WTC11 (cell line): ENCODE data around the gene RASL10A. TPM values are rescaled to one million over a fixed set of nuclear protein-coding genes. Genes with fewer than 3 reads are reported as not detected.

ENCODE experiments used
- ATAC-seq: fragments of 200-7000 bp; cut with Tn5 transposase; 2 replicates; pipeline ENCODE4 v1.10.0; 2021; ENCODE audit warnings: mild to moderate bottlenecking, moderate library complexity
- CTCF ChIA-PET: fragments of 300-600 bp; sonication (Branson Sonifier 250); formaldehyde crosslinking; loops from one replicate; lab custom pipeline; 2021; ENCODE audit warnings: antibody characterized with exemption; lab: Charles Lee
- POLR2A ChIA-PET: fragments of 350-600 bp; sonication (Branson Sonifier 250); formaldehyde crosslinking; loops from one replicate; lab custom pipeline; 2021; ENCODE audit warnings: antibody characterized with exemption; lab: Charles Lee
- DNase-seq: peaks from one replicate; pipeline ENCODE4 v3.0.0; 2021; ENCODE audit warnings: low spot score
- H3K27ac Mint-ChIP-seq: 2 replicates; pipeline ENCODE4 v1.8.0; 2021; ENCODE audit warnings: mixed read lengths
- H3K27me3 Mint-ChIP-seq: 2 replicates; pipeline ENCODE4 v1.8.0; 2021; ENCODE audit warnings: low read depth, mild to moderate bottlenecking, moderate library complexity, mixed read lengths
- H3K36me3 Mint-ChIP-seq: 2 replicates; pipeline ENCODE4 v1.8.0; 2021; ENCODE audit warnings: mixed read lengths
- H3K4me1 Mint-ChIP-seq: 2 replicates; pipeline ENCODE4 v1.8.0; 2022; ENCODE audit warnings: mixed read lengths
- H3K4me3 Mint-ChIP-seq: 2 replicates; pipeline ENCODE4 v1.8.0; 2021; ENCODE audit warnings: mild to moderate bottlenecking, moderate library complexity, mixed read lengths
- H3K9me3 Mint-ChIP-seq: 2 replicates; pipeline ENCODE4 v1.8.0; 2021; ENCODE audit warnings: mixed read lengths
- ESRRA ChIP-seq: sonication (generic); formaldehyde crosslinking; IDR thresholded peaks from 2 replicates; pipeline ENCODE4 v1.8.1; 2022; ENCODE audit warnings: mild to moderate bottlenecking, missing genetic modification reagents, borderline replicate concordance
- IRF2 ChIP-seq: sonication (generic); formaldehyde crosslinking; IDR thresholded peaks from 2 replicates; pipeline ENCODE4 v1.8.0; 2022; ENCODE audit warnings: low read depth, missing genetic modification reagents, borderline replicate concordance
- NFATC4 ChIP-seq: fragments of 250-450 bp; sonication (Bioruptor Pico); IDR thresholded peaks from 2 replicates; pipeline ENCODE4 v1.9.0; 2021; ENCODE audit warnings: mild to moderate bottlenecking
- TP53 ChIP-seq: sonication (generic); formaldehyde crosslinking; IDR thresholded peaks from 2 replicates; pipeline ENCODE4 v1.8.1; 2023; ENCODE audit warnings: mild to moderate bottlenecking, missing genetic modification reagents
- total RNA-seq: library from RNA; stranded (reverse); gene quantifications from 3 replicates; pipeline ENCODE4 v1.2.3, GENCODE V29; 2021
- TF ChIP-seq, protein P1 (sequence below): fragments of 250-450 bp; sonication (Bioruptor Pico); IDR thresholded peaks from 2 replicates; pipeline ENCODE4 v1.9.0; 2021; ENCODE audit warnings: mild to moderate bottlenecking
- TF ChIP-seq, protein P2 (sequence below): sonication (generic); formaldehyde crosslinking; conservative IDR thresholded peaks from 2 replicates; pipeline ENCODE4 v1.8.1; 2022; ENCODE audit warnings: mild to moderate bottlenecking, missing genetic modification reagents
- TF ChIP-seq, protein P3 (sequence below): sonication (generic); formaldehyde crosslinking; IDR thresholded peaks from 2 replicates; pipeline ENCODE4 v1.8.0; 2022; ENCODE audit warnings: mild to moderate bottlenecking, missing genetic modification reagents
- TF ChIP-seq, protein P4 (sequence below): fragments of 200-600 bp; IDR thresholded peaks from 2 replicates; pipeline ENCODE4 v1.8.0; 2022; ENCODE audit warnings: antibody characterized with exemption
- TF ChIP-seq, protein P5 (sequence below): sonication (generic); formaldehyde crosslinking; IDR thresholded peaks from 2 replicates; pipeline ENCODE4 v1.8.0; 2022; ENCODE audit warnings: mild to moderate bottlenecking, missing genetic modification reagents
- TF ChIP-seq, protein P6 (sequence below): sonication (generic); formaldehyde crosslinking; IDR thresholded peaks from 2 replicates; pipeline ENCODE4 v1.8.1; 2022; ENCODE audit warnings: mild to moderate bottlenecking, missing genetic modification reagents, moderate library complexity, borderline replicate concordance
- TF ChIP-seq, protein P7 (sequence below): fragments of 250-450 bp; sonication (Bioruptor Pico); IDR thresholded peaks from 2 replicates; pipeline ENCODE4 v1.9.0; 2021; ENCODE audit warnings: mild to moderate bottlenecking
- TF ChIP-seq, protein P8 (sequence below): sonication (generic); formaldehyde crosslinking; IDR thresholded peaks from 2 replicates; pipeline ENCODE4 v1.8.0; 2022; ENCODE audit warnings: missing genetic modification reagents

Gene RASL10A
- total RNA-seq, 1 experiment from 2014 or later, result 1.6 TPM

DNA sequence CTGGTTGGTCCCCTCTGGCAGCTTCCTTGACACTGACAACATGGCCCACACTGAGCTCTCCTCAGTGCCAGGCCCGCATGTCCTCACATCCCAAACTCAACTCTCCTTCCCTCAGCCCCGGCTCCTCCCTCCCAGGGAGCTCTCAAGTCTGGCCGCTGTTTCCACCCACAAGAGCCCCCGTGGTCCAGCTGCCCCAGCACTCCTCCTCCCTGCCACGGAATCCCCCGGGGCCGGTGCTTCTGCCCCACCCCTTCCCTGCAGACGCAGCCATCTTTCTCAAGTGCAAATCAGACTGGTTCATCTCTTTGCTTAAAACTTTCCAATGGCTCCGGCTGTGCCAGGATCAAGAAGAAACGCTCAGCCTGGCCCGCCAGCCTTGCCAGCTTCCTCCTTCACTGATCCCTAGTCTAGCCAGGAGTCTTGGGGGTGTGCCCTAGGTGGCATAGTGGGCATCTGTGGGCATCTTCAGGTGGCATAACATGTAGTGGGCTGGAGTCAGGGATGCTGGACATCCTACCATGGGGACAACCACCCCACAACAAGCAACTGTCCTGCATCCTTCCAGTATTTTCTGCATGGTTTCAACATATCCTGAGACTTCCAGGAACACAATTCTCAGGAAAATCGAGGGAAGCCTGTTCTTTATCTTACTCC lies 22.3 kb upstream of the RASL10A start (continued):
- TF ChIP-seq, protein P1, sequence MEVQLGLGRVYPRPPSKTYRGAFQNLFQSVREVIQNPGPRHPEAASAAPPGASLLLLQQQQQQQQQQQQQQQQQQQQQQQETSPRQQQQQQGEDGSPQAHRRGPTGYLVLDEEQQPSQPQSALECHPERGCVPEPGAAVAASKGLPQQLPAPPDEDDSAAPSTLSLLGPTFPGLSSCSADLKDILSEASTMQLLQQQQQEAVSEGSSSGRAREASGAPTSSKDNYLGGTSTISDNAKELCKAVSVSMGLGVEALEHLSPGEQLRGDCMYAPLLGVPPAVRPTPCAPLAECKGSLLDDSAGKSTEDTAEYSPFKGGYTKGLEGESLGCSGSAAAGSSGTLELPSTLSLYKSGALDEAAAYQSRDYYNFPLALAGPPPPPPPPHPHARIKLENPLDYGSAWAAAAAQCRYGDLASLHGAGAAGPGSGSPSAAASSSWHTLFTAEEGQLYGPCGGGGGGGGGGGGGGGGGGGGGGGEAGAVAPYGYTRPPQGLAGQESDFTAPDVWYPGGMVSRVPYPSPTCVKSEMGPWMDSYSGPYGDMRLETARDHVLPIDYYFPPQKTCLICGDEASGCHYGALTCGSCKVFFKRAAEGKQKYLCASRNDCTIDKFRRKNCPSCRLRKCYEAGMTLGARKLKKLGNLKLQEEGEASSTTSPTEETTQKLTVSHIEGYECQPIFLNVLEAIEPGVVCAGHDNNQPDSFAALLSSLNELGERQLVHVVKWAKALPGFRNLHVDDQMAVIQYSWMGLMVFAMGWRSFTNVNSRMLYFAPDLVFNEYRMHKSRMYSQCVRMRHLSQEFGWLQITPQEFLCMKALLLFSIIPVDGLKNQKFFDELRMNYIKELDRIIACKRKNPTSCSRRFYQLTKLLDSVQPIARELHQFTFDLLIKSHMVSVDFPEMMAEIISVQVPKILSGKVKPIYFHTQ (CRISPR knock-in tag), result no peak
- no peak for TF ChIP-seq NFATC4 (CRISPR knock-in tag)
- no peak for TF ChIP-seq ESRRA (CRISPR knock-in tag)
- TF ChIP-seq, protein P2, sequence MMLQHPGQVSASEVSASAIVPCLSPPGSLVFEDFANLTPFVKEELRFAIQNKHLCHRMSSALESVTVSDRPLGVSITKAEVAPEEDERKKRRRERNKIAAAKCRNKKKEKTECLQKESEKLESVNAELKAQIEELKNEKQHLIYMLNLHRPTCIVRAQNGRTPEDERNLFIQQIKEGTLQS (CRISPR knock-in tag), result no peak
- no peak for TF ChIP-seq IRF2
- TF ChIP-seq, protein P3, sequence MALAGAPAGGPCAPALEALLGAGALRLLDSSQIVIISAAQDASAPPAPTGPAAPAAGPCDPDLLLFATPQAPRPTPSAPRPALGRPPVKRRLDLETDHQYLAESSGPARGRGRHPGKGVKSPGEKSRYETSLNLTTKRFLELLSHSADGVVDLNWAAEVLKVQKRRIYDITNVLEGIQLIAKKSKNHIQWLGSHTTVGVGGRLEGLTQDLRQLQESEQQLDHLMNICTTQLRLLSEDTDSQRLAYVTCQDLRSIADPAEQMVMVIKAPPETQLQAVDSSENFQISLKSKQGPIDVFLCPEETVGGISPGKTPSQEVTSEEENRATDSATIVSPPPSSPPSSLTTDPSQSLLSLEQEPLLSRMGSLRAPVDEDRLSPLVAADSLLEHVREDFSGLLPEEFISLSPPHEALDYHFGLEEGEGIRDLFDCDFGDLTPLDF (CRISPR knock-in tag), result no peak
- TF ChIP-seq, protein P4, sequence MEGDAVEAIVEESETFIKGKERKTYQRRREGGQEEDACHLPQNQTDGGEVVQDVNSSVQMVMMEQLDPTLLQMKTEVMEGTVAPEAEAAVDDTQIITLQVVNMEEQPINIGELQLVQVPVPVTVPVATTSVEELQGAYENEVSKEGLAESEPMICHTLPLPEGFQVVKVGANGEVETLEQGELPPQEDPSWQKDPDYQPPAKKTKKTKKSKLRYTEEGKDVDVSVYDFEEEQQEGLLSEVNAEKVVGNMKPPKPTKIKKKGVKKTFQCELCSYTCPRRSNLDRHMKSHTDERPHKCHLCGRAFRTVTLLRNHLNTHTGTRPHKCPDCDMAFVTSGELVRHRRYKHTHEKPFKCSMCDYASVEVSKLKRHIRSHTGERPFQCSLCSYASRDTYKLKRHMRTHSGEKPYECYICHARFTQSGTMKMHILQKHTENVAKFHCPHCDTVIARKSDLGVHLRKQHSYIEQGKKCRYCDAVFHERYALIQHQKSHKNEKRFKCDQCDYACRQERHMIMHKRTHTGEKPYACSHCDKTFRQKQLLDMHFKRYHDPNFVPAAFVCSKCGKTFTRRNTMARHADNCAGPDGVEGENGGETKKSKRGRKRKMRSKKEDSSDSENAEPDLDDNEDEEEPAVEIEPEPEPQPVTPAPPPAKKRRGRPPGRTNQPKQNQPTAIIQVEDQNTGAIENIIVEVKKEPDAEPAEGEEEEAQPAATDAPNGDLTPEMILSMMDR, result no peak
- TF ChIP-seq TP53 (CRISPR knock-in tag), result no peak
- TF ChIP-seq, protein P5, sequence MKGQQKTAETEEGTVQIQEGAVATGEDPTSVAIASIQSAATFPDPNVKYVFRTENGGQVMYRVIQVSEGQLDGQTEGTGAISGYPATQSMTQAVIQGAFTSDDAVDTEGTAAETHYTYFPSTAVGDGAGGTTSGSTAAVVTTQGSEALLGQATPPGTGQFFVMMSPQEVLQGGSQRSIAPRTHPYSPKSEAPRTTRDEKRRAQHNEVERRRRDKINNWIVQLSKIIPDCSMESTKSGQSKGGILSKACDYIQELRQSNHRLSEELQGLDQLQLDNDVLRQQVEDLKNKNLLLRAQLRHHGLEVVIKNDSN (CRISPR knock-in tag), result no peak
- TF ChIP-seq, protein P6, sequence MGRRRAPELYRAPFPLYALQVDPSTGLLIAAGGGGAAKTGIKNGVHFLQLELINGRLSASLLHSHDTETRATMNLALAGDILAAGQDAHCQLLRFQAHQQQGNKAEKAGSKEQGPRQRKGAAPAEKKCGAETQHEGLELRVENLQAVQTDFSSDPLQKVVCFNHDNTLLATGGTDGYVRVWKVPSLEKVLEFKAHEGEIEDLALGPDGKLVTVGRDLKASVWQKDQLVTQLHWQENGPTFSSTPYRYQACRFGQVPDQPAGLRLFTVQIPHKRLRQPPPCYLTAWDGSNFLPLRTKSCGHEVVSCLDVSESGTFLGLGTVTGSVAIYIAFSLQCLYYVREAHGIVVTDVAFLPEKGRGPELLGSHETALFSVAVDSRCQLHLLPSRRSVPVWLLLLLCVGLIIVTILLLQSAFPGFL (CRISPR knock-in tag), result no peak

DNA sequence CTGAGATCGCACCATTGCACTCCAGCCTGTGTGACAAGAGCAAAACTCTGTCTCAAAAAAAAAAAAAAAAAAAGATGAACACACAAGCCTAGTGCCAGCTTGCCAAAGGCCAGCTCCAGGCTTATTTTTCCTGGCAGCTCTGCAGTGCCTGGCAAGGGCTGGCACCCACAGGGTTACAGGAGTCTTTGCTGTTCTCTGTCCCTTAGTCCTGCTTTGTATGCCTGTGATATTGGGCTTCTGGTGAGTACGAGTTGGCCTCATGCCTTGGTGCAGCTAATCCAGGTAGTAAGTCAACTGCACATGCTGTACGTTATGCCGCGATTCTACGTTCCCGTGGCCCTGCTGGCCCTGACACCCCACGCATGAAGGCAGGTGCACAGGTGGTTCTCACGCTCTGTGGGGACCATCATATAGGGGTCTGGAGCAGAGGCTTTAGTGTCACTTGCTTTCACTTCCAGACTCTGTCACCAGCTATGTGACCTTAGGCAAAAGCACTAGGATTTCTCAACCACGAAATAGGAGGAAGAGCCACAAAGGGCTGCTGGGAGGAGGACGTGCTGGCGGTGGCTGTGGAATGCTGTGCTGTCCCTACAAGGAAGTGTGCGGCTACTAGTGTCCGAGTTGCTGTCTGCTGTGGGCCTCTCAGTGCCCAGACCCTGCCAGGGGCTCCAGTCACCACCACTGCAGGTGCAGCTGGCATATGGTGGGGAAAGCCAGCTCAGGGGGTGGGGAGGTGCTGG lies 21.4 kb upstream of the RASL10A start:
- H3K9me3 Mint-ChIP-seq, result no peaks in the 10 kb centered on the region
- no peak overlapping the region for H3K27ac Mint-ChIP-seq

More for the DNA sequence above, 21.4 kb upstream of the RASL10A start:
- DNase-seq (no peak), ATAC-seq (no peak)
- H3K36me3 Mint-ChIP-seq, result peaks cover 39% of the 10 kb centered on the region; the same call in 1 of the 2 replicates
- POLR2A ChIA-PET, result interaction anchor here (0.6 kb wide), 1 partner anchor 41 kb away, joined by 3 read pairs; no protein-coding TSS in a partner anchor
- CTCF ChIA-PET, result interaction anchor here (0.6 to 1.0 kb wide), 2 partner anchors 9 to 56 kb away, joined by 3 read pairs; no protein-coding TSS in a partner anchor
- H3K4me3 Mint-ChIP-seq, result no peak overlapping the region
- TF ChIP-seq, protein P7, sequence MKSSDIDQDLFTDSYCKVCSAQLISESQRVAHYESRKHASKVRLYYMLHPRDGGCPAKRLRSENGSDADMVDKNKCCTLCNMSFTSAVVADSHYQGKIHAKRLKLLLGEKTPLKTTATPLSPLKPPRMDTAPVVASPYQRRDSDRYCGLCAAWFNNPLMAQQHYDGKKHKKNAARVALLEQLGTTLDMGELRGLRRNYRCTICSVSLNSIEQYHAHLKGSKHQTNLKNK (CRISPR knock-in tag), result no peak
- TF ChIP-seq, protein P8, sequence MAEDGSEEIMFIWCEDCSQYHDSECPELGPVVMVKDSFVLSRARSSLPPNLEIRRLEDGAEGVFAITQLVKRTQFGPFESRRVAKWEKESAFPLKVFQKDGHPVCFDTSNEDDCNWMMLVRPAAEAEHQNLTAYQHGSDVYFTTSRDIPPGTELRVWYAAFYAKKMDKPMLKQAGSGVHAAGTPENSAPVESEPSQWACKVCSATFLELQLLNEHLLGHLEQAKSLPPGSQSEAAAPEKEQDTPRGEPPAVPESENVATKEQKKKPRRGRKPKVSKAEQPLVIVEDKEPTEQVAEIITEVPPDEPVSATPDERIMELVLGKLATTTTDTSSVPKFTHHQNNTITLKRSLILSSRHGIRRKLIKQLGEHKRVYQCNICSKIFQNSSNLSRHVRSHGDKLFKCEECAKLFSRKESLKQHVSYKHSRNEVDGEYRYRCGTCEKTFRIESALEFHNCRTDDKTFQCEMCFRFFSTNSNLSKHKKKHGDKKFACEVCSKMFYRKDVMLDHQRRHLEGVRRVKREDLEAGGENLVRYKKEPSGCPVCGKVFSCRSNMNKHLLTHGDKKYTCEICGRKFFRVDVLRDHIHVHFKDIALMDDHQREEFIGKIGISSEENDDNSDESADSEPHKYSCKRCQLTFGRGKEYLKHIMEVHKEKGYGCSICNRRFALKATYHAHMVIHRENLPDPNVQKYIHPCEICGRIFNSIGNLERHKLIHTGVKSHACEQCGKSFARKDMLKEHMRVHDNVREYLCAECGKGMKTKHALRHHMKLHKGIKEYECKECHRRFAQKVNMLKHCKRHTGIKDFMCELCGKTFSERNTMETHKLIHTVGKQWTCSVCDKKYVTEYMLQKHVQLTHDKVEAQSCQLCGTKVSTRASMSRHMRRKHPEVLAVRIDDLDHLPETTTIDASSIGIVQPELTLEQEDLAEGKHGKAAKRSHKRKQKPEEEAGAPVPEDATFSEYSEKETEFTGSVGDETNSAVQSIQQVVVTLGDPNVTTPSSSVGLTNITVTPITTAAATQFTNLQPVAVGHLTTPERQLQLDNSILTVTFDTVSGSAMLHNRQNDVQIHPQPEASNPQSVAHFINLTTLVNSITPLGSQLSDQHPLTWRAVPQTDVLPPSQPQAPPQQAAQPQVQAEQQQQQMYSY (CRISPR knock-in tag), result no peak
- no peaks in the 10 kb centered on the region for H3K4me1 Mint-ChIP-seq
- no peaks in the 10 kb centered on the region for H3K27me3 Mint-ChIP-seq
